ENCODE results near the gene CLHC1.

DNA sequence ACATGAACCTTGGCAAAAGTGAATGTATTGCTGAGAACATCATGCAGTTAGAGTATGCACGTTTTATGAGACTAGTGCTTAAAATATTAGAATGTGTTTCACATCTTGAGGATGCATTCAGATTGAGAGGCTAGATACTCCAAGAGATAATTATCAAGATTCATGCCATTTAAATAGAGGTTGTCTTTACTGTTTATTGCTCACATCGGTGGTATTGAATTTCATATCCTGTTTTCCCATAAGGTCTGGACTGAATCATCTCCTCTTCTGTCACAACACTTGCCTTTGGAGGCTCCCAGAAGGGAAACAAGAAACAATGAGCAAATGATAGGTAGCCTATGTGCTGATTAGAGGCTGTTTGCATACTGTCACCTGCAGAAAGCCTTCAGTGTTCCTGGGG lies 83.8 kb downstream of the CLHC1 start:
- TF ChIP-seq CTCF (IDR thresholded peaks at IDR 0.05) (no peak), EZH2phosphoT487 (IDR thresholded peaks at IDR 0.05) (no peak), EZH2 (IDR thresholded peaks at IDR 0.05) (no peak)
